TTC549 (cell line): ENCODE data around the gene ADAP1.
"Not testable (repeated sequence)": the region's sequence is repeated elsewhere in the genome, so short reads cannot be mapped to it uniquely, and the experiment has no call there.

Experiments used
- FAIRE-seq: peaks from 2 replicates; lab custom pipeline; 2012; peaks lifted over from hg19 to GRCh38; lab: Jason Lieb, UNC

Gene ADAP1

DNA sequence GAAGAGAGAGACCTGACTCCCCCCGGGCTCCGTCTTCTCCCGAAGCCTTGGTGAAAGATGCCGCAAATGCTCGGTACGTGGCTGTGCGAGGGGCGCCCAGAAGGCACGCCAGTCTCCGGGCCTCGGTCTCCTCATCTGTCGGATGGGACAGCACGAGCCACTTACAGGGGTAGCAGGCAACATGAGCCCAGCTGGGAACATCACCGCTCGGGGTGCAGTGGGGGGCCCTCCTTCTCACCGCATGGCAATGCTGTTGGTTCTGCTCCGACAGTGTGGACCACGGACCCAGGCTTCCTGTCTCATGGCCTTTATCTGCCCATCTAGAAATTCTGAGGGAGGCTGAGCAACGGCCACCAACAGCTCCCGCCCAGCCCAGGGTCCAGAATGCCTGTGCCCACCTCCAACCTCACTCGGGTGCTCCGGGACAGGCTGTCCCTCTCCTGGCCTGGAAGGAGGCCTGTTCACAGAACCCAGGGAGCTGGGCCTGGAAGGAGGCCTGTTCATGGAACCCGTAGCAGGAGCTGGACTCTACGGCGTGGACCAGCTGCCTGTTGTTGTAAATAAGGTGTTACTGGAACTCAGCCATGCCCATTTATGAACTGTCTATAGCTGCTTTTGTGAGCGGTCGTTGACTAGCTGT is 15.8 kb downstream of the ADAP1 start:
- no peak for FAIRE-seq

- FAIRE-seq: no peak
These were observed 16.5 kb downstream of the ADAP1 start for GRCh38 chr7:937856-938484.

DNA sequence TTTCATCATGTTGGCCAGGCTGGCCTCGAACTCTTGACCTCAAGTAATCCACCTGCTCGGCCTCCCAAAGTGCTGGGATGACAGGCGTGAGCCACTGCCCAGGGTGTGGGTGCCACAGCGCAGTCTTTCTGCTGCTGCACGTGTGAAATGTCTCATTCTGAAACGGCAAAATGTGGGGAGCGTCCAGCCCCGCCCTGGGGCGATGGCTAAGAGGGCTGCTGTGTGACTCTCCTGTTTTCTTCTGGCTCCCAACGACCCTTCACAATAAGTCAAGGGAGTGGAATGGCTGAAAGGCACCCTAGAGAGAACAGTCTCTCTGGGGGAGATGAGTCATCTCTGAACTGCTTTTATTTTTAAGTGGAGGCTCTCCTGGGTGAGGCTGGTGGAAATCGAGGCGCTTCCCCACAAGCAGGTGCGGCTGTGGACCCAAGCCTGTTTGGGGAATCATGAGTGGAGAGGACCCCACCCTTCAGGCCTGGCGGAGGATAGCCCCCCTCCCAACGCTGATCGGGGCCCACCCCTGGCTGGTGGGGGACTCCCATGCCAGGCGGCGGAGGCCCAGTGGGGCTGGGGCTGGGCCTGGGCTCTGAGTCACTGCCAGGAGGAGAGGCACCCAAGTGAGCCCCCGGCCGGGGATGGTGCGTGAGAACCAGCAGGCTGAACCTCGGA is 18.0 kb downstream of the ADAP1 start:
- FAIRE-seq: no peak

DNA sequence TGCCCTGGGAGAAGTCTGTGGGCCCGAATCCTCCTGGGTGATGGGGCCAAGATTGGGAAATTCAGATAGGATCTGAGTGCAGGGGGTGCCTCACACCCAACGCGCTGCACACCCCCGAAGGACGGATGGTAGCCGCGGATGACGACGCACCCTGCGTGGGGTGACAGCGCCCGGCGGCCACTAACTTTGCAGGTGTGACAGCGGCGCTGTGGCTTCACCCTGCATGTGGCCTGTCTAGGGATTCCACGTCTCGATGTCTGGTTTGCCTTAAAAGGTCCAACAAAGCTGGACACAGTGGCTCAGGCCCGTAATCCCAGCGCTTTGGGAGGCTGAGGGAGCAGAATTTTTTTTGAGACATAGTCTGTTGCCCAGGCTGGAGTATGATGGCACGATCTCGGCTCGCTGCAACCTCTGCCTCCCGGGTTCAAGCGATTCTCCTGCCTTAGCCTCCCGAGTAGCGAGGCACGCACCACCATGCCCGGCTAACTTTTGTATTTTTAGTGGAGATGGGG is 18.6 kb downstream of the ADAP1 start:
- no peak for FAIRE-seq

GRCh38 chr7:935164-935873 is 19.2 kb downstream of the ADAP1 start:
- FAIRE-seq: no peak

DNA sequence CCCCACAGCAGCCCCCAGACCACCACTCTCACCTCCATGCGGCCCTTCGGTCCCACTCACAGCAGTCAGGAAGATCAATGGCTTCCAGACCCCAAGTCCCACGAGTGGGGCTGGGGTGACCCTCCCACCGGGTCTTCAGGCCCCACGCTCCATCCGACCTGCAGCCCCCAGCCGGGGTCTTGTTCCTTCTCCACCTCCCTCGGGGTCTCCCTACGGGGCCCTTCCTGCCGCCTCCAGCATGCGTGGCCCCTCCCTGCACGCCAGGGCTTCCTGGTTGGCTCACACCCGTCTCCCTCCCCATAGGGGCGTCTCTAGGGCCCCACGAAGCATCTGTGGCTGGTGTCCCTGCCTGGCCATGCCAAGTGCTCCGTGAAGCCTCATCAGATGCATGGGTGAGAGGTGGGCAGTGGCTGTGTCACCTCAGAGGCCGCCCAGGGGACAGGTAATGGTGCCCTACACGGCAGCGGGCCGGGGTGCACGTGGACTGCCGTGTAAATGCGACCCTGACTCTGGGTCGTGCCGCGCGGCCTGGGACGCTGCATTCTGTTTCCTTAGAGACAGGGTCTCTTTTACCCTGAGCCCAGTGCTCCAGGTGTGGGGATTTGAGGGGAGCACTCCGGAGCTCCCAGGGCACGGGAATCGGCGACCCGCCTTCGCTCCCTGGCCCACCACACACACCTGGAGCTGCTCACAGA is 19.9 kb downstream of the ADAP1 start:
- no peak for FAIRE-seq

DNA sequence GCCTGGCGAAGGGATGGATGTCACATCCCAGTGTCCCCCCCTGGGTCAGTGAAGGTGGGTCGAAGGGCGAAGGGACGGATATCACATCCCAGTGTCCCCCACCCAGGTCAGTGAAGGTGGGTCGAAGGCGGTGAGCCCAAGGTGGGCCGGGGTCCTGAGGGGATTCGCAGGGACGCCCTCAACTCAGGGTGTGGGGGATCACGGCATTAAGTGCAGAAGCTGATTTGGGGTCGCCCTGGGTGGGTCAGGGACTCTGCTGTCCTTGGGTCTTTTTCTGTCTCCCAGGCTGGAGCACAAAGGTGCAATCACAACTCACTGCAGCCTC is 21.9 kb downstream of the ADAP1 start:
- FAIRE-seq: no peak

DNA sequence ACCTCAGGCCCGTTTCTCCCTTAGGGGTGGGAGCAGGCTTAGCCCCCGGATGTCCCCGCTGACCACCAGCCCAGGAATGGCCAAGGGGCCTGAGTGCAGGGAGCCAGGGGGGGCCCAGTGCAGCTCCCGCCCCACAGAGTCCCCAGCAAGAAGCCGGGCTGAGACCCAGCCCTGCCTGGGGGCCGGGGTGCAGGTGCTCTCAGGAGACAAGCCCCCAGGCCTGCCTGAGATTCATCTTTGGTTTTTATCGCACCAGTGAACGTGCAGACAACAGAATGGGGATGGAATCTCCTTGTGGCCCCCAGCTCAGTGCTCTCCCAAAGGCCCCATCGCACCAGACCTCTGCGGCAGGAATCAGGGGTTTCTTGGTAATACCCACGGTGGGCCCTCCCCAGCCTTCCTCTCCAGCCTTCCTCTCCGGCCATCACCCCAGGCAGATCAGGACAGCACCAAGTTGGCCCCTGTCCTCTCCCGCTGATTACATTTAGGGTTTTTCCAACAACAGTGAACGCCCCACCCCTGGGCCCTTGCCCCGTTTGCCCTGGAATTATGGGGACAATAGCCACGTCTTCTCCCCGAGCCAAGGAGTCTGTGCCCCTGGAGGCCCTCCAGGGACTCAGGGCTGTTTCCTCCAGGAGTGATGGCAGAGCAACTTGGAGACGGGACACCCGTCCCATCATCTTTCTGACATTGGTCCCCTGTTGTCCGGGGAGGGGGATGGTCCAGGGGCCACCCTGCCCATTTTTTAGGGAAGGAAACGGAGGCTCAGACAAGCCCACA is 22.4 kb downstream of the ADAP1 start:
- FAIRE-seq: no peak

DNA sequence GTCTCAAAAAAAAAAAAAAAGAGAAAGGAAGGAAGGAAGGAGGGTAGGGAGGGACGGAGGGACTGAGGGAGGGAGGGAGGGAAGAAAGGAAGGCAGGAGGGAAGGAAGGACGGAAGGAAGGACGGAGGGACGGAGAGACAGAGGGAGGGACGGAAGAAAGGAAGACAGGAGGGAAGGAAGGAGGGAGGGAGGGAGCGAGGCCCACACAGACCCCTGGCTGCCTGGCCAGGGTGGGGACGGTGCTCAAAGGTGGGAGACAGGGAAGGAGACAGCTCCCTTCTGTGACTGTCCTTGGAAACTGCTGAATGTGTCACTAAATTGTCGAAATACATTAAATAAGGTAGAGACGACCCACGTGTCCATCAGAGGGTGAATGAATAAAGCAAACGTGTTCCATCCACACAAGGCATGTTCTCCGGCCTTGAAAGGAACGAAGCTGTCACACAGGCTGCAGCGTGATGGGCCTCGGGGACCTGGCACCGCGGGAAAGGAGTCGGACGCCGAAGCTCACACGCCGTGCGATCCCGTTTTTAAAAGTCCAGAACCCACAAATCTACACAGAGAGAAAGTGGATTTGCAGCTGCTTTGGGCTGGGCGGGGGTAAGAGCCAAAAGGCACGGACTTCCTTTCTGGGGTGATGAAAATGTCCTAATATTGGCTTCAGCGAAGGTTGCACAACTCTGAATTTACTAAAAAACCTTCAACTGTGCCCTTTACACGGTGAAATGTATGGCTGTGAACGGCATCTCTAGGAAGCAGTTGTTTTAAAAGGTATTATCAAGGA is 23.3 kb downstream of the ADAP1 start:
- no peak for FAIRE-seq

GRCh38 chr7:929311-929711 is 25.2 kb downstream of the ADAP1 start:
- no peak for FAIRE-seq

DNA sequence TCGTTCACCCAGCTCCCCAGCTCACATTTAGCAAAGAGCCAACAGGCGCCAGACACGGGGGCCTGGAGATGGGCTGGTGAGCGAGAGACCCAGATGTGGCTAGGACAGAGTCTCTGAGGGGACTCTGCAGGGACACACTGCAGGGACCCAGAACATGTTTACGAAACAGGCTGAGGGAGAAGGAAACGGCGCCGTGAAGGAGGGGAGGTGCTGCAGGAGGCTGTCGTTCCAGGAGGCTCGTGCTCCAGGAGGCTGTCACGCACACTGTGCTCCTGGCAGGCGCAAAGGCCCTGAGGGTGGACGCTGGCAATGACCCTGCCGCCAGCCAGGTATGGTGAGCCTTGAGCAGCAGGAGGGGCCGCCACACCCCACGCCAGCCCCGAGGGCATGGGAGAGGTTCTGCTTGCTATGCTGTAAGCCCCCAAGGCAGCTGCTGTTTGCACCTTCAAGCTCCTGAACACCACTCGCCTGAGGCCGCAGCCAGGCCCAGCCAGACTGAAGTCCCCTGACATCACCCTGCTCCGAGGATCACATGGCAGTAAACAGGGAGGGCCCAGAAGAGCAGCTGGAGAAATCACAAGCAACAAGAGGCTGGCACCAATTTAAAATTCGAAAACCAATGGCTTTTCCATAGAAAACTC is 27.3 kb downstream of the ADAP1 start:
- FAIRE-seq: no peak

DNA sequence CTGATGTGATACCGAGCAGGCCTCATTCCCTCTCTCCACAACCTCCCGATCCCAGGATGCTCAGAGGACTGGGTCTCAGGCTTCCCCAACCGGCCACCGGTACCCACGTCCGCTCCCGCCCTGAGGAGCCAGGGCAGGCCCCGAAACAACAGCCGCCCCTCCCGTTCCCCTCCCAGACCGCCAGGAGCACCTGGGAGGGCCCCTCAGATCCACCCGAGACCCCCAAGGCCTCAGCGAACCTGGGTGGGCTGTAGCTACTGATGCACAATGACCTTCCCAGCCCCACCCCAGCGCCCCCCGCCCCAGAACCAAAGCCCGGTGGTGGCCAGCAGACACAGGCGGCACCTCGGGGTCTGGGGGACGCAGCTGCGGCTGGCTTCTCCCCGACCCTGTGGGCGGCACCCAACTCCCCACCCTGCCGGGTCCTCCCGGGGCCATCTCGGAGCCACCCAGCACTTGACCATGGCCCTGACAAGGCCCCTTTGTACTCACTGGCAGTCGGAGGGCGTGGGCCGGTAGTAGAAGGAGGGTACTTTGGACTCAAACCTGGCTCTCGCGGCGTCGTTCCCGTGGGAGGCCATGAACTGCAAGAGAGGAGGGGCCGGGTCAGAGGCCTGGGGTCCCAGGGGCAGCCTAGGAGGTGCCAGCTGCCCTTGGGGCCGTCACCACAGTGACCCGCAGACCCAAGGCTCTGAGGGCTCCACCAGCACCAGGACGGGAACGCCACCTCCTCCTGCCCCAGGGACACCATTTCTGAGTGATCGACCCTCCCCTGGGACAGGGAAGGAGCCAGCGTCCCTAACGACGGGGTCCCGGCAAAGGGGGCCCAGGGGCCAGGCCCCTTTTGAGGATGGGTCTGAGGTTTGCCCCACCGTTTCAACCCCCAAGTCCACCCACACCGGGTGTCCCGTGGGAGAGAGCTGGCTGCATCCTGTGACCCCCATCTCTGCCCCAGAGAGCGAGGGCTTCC is 28.1 kb downstream of the ADAP1 start:
- no peak for FAIRE-seq

DNA sequence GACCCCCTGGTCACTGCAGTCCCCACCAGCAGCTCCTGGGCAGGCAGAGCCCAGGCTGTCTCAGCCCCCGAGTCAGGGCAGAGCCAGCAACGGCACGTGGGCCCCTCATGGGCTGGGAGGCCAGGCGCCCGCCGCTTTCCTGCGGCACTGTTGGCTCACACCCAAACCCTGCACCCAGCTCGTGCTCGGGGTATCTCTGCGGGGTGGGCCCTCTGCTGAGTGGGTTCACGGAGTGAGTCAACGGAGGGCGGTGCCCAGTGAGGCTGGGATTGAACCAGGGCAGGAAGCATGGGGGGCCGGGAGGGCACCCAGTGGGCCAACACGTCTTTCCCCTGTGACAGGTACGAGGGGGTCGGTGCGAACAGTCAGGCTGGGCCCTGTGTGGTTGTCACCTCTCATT is 28.9 kb downstream of the ADAP1 start:
- FAIRE-seq: no peak

GRCh38 chr7:924541-925231 is 29.8 kb downstream of the ADAP1 start:
- FAIRE-seq: no peak

DNA sequence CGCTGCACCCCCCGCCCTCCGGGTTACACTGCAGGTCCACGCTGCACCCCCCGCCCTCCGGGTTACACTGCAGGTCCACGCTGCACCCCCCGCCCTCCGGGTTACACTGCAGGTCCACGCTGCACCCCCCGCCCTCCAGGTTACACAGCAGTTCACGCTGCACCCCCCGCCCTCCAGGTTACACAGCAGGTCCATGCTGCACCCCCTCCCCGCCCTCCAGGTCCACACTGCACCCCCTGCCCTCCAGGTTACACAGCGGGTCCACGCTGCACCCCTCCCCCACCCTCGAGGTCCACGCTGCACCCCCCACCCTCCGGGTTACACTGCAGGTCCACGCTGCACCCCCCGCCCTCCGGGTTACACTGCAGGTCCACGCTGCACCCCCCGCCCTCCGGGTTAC is 30.4 kb downstream of the ADAP1 start:
- FAIRE-seq: not testable (repeated sequence)

- FAIRE-seq: no peak
These were observed 31.1 kb downstream of the ADAP1 start for GRCh38 chr7:923108-924041.

DNA sequence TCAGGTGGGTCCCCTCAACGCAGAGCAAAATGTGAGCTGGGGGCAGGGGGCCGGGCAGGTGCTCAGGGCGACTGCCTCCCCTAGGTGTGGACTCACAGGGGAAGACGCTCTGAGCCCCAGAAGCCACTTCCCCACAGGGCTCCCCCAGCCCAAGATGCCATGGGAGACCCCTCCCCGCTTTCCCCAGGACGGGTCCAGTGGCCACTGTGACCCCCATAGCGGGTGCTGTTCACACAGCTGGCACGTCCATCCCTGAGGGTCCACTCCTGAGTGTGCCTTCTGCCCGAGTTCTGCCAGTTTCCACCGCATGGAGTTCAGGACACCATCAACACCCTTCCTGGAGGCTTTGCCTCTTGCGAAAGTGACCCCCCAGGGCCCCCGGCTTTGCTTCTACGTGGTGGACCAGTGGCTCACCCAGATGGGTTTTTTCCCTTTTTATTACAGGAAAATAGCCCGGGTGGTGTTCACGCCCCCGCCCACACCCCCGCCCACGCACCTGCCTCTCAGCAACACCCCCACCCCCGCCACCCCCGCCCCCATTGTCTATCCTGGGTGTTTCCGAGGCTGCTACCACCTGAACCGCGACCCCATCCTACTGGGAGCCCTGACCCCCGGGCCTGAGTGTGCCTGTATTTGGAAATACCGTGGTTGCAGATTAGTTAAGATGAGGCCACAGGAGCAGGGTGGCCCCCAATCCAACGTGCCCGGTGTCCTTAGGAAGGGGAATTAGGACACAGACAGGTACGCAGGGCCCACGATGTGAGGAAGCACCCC is 32.0 kb downstream of the ADAP1 start:
- no peak for FAIRE-seq
